HT1080 (cell line): Measurements from ENCODE around the gene DBF4B. TPM values are rescaled to one million over a fixed set of nuclear protein-coding genes. Genes with fewer than 3 reads are reported as not detected.

Experiments used
- DNase-seq: peaks from one replicate; pipeline ENCODE4 v3.0.0-alpha.2; 2015; ENCODE audit warnings: low read depth
- total RNA-seq: library from RNA; depleted of rRNA; stranded (reverse); fragments of >200 nt; shearing (Covaris generic); gene quantifications from 2 replicates; pipeline ENCODE4 v1.2.3, GENCODE V29; 2014

DBF4B gene
- total RNA-seq, 1 experiment from 2014 or later: 11.6 TPM

DNA sequence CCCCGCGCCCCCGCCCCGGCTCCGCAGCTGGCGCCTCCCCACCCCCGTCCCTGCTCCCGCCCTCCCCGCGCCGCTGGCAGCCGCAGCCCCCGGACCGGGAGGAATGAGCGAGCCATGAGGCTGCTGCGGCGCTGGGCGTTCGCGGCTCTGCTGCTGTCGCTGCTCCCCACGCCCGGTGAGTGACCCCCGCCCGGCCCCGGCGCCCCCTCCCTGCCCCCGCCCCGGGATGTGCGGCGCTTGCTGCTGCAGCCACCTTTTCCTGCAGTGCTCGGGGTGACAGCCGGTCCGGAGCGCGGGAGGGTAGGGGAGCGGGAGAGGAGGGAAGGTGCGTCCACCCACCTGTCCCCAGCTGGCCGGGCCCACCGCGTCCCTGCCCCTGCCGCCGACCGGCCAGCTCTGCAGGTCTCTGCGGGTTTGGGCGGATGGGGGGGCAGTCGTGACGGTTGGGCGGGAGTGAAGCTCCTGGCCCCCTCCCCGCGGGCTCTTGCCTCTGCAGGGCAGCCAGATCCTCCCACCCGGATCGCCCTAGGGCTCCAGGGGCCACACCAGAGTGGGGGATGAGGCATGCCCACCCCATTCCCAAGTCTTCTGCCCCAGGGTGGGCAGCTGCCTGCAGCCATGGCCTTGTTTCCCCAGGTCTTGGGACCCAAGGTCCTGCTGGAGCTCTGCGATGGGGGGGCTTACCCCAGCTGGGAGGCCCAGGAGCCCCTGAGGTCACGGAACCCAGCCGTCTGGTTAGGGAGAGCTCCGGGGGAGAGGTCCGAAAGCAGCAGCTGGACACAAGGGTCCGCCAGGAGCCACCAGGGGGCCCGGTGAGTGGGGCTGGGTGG is 50.8 kb downstream of the DBF4B start:
- no peak for DNase-seq

DNA sequence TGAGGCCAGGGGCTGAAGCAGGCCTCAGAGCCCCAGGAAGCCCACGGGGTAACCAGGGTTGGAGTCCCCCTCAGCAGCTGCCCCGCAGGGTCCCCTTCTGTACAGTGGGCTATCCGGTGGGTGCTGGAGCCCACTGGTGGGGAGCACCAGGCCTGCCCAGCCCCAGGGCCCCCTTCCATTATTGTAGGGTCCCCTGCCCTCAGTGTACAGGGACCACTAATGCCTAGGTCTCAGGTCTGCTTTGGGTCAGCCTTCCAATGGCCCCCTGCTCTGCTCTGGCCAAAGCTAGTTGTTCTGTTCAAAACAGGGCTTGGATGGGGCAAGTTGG is 51.4 kb downstream of the DBF4B start:
- no peak for DNase-seq

DNA sequence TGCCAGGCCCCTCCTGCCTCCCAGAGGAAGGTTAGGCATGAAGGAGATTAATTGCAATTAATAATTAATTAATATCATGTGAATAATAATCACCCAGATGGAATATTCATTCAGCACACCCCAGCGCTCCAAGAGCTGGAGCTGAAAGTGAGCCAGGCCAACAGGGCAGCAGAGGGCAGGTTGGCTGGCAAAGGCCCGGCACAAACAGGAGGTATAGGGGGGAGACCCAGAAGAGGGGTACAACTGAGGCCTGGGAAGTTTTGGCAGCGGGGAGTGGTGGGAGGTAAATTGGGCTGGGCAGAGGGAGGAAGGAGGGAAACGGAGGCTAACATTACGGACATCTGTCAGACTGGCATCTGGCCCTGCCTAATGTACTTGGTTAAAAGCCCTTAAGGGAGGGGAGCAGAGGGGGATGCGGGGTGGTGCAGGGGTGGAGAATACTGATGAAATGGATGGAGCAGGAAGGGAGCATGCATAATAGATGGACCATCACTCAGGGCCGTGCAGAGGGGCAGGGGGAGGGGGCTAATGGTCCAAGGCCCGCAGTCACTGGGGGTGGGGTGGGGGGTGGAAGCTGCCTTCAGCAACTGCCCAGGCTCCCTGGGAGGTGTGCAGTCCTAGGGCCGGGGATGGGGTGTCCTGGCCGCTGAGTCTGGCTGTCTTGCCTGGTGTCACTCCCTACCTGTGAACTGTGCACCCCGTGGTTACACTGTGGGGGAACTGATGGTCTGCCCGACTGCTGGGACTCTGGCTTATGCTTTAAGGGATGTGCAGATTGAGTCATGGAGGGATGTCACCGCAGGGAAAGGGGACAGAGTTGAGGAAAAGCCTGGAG is 52.2 kb downstream of the DBF4B start:
- DNase-seq: no peak

DNA sequence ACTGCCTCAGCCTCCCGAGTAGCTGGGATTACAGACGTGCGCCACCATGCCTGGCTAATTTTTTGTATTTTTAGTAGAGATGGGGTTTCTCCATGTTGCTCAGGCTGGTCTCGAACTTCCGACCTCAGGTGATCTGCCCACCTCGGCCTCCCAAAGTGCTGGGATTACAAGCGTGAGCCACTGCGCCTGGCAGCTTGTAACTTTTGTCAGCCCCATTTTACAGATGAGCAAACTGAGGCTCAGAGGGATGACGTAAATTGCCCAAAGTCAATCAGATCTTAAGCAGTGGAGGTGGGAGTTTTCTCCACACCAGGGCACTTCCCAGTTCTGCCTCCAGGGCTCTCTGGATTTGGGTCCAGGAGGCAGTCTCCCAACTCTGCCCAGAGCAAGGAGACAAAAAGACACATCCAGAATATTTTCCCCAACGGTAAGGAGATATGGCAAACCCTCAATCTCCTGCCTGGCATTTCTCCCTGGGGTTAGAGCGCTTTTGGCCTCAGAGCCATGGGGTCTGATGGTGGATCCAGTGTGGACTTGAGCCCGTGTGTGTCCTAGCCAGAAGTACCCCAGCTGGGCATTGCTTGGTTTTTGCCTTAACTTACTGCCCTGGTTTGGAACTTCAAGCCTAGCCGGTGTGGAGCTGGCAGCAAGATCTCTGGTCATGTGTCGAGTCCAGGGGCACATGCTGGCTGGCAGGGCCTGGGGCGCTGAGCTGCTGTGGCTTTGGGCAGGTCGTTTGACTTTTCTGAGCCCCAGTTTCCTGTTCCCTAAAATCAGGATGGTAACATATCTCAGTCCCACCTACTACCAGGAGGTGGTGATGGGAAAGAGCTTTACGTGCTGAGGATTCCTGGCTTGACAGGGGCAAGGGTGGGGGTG is 53.7 kb downstream of the DBF4B start:
- no peak for DNase-seq

DNA sequence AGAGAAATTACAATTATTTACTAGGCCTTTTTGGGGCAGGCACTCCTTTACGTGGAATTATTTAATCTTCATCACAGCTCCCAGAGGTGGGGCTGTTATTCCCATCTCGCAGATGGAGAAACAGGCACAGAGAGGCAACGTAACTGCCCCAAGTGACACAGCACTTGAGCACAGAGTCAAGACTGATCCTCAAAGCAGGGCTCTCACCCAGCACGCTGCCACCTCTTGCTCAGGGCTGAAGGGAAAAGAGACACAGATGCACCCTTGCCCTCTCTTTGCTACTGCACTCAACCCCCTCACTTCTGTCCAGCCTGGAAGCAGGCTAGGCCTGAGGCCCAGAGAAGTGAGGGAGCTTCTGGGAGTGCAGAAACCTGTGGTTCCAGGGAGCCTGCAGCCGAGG is 54.7 kb downstream of the DBF4B start:
- no peak for DNase-seq

DNA sequence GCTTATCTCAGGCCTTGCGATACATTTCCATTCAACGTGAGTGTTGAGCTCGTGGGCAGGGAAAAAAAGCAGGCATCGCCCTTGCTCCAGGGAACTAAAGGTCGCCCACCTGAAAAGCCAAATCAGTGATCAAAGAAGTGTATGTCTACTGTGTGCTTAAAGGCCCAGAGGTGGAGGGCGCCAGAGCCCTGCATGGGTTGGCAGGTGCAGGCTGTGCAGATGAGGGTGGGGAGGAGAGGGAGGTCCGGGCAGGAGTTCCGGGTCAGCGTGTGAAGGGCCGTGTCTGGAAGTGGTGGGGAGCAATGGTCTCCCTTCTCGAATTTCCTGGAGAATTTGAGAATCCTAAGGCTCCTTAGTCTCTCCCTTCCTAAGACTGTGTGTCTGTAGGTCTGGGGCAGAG is 57.5 kb downstream of the DBF4B start:
- no peak for DNase-seq

DNA sequence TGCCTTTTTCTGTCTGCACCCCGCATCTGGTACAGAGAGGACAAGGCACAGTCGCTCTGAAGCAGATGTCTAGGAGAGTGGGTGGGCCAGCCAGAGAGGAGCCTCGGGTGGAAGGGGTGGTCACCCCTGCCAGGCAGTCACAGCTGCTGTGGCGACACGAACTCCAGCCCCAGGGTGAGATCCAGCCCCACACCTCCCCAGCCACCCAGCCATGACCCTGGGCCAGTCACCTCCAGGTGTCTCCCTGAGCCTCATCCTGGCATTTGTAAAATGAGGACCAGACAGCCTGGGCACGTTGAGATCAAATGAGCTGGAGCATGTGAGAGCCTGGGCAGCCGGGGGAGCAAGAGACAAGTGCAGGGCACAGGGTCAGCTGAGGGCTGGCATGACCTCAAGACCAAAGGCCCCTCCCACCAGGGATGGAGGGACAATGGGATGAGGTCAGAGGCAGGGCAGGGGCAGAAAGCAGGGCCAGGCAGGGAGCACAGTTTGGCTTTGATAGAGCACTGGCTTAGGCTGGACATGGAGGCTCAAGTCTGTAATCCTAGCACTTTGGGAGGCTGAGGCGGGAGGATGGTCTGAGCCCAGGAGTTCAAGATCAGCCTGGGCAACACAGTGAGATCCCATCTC is 58.1 kb downstream of the DBF4B start:
- no peak for DNase-seq

DNA sequence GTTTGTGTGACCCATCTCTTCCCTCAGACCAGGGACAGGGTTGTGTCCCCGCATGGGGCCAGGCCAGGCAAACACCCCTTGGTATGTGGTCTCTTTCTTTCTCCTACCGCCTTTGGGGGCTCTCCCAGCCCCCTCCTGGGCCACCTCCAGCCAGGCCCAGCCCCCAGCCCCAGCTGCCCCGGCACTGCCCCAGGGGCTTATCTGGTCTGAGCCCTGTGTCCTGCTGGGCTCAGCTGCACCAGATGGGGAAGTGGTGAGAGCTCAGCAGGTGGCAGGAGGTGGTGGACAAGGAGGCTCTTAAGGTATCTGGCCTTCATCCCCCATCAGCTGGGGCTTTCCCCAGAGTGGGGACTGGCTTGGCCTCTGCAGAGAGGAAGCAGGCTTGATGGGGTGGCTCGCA is 59.0 kb downstream of the DBF4B start:
- no peak for DNase-seq

DNA sequence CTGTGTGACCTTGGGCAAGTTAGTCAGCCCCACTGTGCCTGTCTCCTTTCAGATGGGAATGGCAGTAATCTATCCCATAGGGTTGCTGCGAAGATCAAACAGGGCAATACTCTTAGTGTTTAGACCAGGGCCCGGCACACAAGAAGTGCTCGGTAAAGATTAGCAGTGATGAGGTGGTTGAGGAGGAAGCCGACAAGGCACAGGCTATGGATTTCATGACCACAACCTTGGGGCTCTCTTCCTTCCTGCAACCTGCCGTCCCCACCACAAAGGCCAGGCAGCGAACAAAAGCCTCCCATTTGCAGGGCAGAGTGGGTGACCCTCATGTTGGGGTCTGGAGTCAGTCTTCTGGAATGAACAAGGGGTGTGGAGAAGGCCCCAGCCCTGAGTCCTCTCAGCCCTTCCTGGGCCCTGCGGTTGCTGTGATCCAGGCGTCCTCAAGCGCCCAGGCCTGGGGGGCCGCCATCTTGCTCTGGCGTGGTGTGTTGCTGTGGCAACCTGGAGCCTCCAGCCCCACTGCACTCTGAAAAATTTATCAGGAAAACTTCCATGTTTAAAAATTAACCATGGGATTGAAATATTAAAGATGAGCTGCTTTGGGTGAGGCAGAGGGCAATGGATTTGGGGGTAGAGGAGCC is 60.2 kb downstream of the DBF4B start:
- DNase-seq: no peak

DNA sequence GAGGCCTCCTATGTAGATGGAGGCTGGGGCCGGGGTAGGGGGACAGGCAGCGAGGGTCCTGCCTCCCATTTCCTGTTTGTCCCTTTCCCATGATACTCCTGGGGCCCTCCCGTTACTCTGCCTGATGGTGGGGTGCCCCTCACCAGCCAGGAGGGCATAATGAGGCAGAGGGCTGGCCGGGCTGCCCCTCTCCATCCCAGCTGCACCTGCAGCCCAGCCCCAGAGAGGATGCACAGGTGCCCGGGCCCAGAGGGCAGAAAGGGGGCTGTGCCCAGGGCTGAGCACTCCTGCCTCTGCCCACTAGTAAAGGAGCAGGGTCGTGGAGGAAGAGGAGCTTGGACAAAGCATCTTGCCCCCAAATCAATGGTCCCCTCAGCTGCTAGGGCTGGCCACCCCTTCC is 60.8 kb downstream of the DBF4B start:
- DNase-seq: no peak

DNA sequence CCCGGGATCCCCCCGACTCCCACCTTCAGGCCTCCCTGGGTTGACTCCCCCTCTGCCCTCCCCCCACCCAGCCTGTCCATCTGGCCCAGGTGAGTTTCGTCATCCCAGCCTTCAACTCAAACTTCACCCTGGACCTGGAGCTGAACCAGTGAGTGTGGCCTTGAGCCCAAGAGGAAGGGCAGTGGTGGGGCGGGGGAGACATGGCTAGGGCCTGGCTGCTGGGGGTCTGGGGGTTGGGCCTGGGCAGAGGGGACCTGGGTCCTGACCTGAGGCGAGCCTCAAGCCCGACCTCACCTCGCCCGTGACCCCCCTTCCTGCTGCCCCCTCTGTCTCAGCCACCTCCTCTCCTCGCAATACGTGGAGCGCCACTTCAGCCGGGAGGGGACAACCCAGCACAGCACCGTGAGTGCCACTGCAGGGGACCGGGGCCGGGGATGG is 61.2 kb downstream of the DBF4B start:
- DNase-seq: no peak

DNA sequence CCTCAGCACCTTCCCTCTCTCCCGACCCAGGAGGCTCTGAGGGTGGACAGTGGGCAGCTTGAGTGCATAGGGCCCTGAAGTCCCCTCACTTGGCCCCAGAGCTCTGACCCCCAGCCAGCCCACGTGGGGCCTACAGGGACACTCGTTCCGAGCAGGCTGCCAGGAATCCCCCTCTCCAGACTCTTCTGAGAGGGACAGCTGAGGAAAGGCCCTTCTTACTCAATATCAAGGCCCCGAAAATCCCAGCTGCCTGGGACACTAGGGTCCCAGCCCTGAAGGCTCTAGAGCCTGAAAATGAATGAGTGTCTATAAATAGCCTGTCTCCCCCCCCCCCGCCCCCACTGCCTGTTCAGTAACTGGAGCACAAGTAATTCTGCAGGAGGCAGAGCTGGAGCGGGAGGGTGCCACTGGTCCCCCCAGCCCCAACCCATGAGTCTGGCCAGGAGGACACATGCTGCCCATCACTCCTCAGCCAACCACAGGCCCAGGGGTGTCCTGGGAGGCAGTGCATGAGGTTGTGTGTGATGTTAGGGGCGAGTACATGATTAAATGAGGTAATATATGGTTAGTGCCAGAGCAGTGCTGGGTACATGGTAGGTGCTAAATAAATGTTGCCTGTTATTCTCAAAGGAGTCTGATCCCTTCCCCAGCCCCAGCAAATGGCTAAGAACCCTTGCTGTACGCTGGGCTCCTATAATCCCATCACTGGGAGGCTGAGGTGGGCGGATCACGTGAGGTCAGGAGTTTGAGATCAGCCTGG is 61.9 kb downstream of the DBF4B start:
- no peak for DNase-seq

DNA sequence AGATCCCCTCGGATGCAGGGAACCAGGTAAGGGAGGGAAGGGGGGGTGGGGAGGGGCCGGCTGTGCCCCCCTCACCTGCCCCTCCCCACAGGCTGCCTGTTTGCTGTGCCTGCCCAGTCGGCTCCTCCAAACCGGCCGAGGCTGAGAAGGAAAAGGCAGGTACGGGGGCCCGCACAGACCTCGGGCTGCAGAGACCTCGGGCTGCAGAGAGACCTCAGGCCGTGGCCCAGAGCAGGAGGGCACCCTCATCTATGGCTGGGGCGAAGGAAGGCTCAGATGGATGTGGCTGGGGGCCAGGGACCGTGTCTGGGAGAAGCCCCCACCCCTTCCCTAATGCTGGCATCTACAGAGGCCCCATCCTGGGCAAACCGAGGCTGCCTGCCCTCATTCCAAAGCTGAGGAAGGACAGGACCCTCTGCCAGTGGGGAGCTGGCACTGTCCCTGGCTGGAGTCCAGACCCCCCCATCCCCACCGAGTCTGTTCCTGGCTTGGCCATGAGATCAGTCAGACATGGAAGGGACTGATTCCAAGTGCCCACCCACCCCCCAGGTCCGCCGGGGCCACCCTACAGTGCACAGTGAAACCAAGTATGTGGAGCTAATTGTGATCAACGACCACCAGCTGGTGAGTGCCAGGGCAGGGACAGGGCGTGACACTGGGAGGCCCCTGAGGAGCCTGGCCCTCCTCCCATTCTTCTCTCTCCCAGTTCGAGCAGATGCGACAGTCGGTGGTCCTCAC is 64.0 kb downstream of the DBF4B start:
- no peak for DNase-seq

DNA sequence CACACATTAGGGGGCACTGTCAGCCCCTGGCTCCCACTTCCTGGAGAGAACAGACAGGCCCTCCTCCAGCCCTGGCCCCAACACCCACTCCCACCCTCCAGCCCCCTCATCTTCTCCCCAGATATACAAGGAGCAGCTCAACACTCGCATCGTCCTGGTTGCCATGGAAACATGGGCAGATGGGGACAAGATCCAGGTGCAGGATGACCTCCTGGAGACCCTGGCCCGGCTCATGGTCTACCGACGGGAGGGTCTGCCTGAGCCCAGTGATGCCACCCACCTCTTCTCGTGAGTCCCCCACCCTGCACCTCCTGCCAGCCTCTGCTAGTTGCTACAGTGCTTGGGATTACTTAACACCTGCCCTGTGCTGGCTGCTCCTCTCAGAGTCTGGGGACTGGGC is 64.7 kb downstream of the DBF4B start:
- DNase-seq: no peak

DNA sequence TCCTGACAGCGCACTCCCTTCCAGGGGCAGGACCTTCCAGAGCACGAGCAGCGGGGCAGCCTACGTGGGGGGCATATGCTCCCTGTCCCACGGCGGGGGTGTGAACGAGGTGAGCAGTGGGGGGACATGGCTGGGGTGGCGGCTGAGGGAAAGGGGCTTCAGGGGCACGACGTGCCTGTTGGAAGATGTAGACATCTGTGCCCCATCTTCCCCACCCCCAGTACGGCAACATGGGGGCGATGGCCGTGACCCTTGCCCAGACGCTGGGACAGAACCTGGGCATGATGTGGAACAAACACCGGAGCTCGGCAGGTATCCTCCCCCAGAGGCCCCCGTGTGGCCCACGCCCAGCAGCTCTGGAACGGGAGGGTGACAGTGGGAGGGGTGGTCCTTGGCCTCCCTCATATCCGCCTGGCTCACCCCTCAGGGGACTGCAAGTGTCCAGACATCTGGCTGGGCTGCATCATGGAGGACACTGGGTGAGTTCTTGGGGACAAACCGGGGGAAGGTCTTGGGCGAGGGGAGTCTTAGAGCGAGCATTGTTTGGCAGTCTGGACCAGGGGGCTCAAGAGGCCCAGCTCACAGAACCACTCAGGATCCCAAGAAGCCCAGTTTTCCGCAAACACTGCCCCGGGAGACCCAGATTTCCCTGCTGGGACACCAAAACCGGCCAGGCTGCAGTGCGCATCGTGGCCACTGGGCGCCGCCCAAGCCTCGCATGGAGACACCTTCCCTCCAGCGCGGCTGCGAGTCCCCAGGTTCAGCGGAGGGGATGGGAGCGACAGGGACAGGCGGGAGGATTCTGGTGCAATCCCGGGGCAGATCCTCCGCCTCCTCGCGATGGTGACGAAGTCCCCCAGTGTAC is 66.0 kb downstream of the DBF4B start:
- peak; percentile 73 for DNase-seq

DNA sequence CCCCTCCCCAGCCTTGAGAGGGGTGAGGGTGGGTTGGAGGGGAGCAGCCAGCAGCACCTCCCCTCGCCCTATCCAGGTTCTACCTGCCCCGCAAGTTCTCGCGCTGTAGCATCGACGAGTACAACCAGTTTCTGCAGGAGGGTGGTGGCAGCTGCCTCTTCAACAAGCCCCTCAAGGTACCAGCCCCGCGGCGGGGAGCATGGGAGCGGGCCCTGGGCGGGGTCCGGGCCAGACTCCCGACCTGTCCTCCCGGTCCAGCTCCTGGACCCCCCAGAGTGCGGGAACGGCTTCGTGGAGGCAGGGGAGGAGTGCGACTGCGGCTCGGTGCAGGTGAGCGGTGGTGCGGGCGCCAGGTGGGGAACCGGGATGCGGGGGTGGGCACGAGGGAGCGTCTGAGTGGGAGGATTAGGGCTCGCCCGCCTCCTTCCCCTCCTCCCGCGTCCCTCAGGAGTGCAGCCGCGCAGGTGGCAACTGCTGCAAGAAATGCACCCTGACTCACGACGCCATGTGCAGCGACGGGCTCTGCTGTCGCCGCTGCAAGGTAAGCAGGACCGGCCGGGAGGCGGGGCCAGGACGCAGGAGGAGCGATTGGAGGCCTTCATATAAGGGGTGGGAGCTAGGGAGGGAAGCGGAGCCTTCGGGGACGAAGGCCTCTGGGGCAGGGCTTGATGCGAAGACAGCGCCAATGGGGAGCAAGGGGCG is 66.8 kb downstream of the DBF4B start:
- DNase-seq: peak; percentile 97

DNA sequence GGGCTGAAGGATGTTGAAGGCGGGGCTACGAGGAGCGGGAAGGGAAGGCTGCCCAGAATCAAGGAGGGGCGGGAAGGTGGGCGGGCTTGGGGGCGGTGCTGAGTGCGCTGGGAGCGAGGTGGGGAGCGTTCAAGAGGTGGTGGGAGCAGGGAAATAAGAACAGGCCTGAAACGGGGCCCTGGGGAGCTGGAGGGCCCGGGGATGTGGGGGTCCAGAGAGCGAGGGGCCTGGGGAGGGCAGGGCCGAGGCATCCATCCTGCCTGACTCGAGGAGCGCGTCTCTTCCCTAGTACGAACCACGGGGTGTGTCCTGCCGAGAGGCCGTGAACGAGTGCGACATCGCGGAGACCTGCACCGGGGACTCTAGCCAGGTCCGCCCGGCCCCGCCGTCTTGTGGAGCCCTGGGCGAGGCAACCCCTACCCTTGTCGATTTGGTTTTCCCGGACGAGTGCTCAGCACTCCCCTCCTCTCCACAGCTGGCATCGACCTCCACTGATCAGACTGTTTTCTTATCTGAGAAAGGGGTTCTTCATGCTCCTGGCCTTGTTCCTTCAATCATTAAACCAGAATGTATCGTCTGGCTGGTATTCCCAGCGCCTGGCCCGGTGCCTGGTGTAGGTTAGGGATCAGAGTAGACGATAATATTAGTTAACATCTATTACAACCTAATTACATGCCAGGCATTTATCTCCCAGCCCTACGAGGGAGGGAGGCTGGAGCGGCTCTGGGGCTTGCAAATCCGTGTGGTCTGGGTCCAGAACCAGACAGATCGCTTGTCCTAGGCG is 67.6 kb downstream of the DBF4B start:
- DNase-seq: no peak
